HG02870 (cell line): ENCODE data around the gene ZNF569.
"Not testable (repeated sequence)": the region's sequence is repeated elsewhere in the genome, so short reads cannot be mapped to it uniquely, and the experiment has no call there.

Experiments used
- ATAC-seq: cut with Tn5 transposase; IDR thresholded peaks from one replicate; pipeline ENCODE4 v1.9.1; 2021; ENCODE audit warnings: mild to moderate bottlenecking, moderate library complexity; ENCODE audit not compliant: unreplicated experiment

Gene ZNF569

DNA sequence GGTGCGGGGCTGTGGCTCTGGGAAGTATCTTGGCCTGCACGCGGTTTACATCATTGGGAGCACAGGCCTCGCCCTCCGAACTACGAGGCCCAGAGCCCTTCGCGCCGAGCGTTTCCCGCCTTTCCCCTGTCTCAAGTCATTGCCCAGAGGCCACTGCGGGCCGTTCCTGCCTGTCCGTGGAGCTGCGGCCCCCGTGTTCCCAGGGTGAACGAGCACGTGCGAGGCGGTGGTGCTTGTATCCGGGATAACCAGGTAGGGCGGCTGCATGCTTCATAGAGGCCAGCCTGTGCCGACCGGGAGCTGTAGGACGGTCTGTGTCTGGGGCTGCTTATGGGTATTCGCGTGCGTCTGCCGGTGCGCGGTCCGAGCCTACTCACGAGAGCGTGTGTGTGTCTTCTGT lies 63.8 kb downstream of the ZNF569 start:
- ATAC-seq, result no peak

- no peak for ATAC-seq
Observed at GRCh38 chr19:37401078-37401477, 66.2 kb downstream of the ZNF569 start.

GRCh38 chr19:37391399-37391798 lies 75.8 kb downstream of the ZNF569 start:
- not testable (repeated sequence) for ATAC-seq

DNA sequence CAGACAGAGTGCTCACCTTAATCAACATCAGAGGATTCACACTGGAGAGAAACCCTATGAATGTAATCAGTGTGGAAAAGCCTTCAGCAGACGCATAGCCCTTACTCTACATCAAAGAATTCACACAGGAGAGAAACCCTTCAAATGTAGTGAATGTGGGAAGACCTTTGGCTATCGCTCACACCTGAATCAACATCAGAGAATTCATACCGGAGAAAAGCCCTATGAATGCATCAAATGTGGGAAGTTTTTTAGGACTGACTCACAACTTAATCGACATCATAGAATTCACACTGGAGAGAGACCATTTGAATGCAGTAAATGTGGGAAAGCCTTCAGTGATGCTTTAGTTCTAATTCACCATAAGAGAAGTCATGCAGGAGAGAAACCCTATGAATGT lies 78.0 kb downstream of the ZNF569 start:
- ATAC-seq, result no peak

DNA sequence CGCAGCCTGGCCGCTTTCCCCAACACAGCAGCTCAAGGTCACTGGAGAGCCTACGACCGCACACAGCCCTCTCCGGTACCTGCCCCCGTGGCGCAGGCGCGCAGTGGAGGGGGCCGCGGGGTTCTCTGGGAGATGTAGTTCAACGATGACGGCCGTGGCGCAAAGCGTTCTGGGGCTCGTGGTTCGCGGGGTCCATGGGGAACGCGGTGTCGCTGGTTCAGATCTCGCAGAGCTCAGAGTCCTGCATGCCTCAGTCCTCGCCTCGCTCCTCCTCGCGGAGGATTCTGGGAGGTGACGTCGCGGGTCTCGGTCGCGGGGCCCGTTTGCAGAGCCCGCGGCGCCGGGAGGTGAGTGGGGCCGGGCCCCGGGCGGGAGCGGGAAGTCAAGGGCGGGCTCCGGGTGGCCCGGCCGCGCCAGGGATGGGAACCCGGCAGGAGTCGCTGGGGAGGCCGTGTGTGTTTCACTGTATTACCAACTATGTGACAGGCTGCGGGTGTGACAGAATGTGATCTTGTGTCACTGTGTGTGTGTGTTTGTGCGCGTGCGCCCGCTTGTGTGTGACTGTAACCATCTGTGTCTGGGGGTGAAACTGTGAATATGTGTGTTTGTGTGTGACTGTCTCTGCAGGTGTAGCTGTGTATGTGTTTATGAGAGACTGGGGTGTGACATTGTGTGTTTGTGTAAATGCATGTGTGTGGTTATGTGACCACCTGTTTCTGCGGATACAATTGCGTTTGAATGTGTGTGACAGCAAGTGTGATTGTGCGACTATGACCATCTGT lies 96.2 kb downstream of the ZNF569 start, which contains the start of gene ZNF527:
ZNF527 (plus strand) TSS at position 220 of the 782 bp plus-strand sequence. CDS start 3,100 bp downstream, outside the sequence.
- peak; percentile 94 for ATAC-seq

GRCh38 chr19:37370386-37370879 lies 96.8 kb downstream of the ZNF569 start:
- peak; percentile 17 for ATAC-seq

GRCh38 chr19:37362733-37363132 lies 104.5 kb downstream of the ZNF569 start:
- ATAC-seq, result no peak

- no peak for ATAC-seq
Observed at GRCh38 chr19:37361994-37362393, 105.2 kb downstream of the ZNF569 start.
